GM18867 (cell line): ENCODE data around the gene LGALS9B.
"Not testable (repeated sequence)": the region's sequence is repeated elsewhere in the genome, so short reads cannot be mapped to it uniquely, and the experiment has no call there.

Source experiments
- ATAC-seq: cut with Tn5 transposase; IDR thresholded peaks from one replicate; pipeline ENCODE4 v1.9.1; 2021; ENCODE audit warnings: mild to moderate bottlenecking, moderate library complexity; ENCODE audit not compliant: unreplicated experiment

LGALS9B gene

GRCh38 chr17:20417492-20418080, 49.8 kb downstream of the LGALS9B start:
- not testable (repeated sequence) for ATAC-seq

GRCh38 chr17:20416381-20416911, 50.9 kb downstream of the LGALS9B start:
- ATAC-seq = not testable (repeated sequence)

GRCh38 chr17:20415479-20415878, 51.9 kb downstream of the LGALS9B start:
- ATAC-seq = not testable (repeated sequence)

GRCh38 chr17:20401306-20402022, 65.9 kb downstream of the LGALS9B start:
- ATAC-seq = not testable (repeated sequence)

- not testable (repeated sequence) for ATAC-seq
Measured at GRCh38 chr17:20400559-20401305, 66.6 kb downstream of the LGALS9B start.
